OCI-LY7 (cell line): Measurements from ENCODE around the gene RAB3GAP2.

Experiments used
- CTCF ChIP-seq: fragments of 200-600 bp; sonication (generic); conservative IDR thresholded peaks from 2 replicates; pipeline ENCODE4 v1.5.1; 2014; ENCODE audit warnings: mild to moderate bottlenecking, antibody characterized with exemption, low read length, moderate library complexity, mixed read lengths
- EZH2phosphoT487 ChIP-seq: fragments of 200-600 bp; sonication (generic); IDR thresholded peaks from 2 replicates; pipeline ENCODE4 v1.6.1; 2018; ENCODE audit warnings: low read depth, borderline replicate concordance, mild to moderate bottlenecking, mixed run types, antibody characterized with exemption, low read length, moderate library complexity, mixed read lengths

GRCh38 chr1:220217383-220217988 lies 54.8 kb downstream of the RAB3GAP2 start:
- peak; percentile 88 for TF ChIP-seq CTCF
- TF ChIP-seq EZH2phosphoT487, result no peak
